ENCODE results near the gene MTUS2. TPM values are rescaled to one million over a fixed set of nuclear protein-coding genes. Genes with fewer than 3 reads are reported as not detected.

MTUS2 gene
- polyA plus RNA-seq, 1 donor from 2014 or later: 4.4 TPM

- no peak overlapping the region for H3K4me2 ChIP-seq (ENCODE audit: low read length)
- H3K9me2 ChIP-seq (ENCODE audit: insufficient read depth, low read length): no peaks in the 10 kb centered on the region
- no peak overlapping the region for H3K27ac ChIP-seq (ENCODE audit: low read length)
- H3K36me3 ChIP-seq (ENCODE audit: insufficient read depth, low read length): no peaks in the 10 kb centered on the region
- no peaks in the 10 kb centered on the region for H4K20me1 ChIP-seq (ENCODE audit: insufficient read depth)
- no peak overlapping the region for H2AFZ ChIP-seq (ENCODE audit: low read depth, low read length)
- H3K79me2 ChIP-seq (replicated peaks; ENCODE audit: insufficient read depth, low read length): no peaks in the 10 kb centered on the region
- H3K27me3 ChIP-seq (ENCODE audit: insufficient read depth, low read depth, low read length): no peaks in the 10 kb centered on the region
- no peaks in the 10 kb centered on the region for H3K9me3 ChIP-seq (ENCODE audit: low read length)
- H3K4me3 ChIP-seq (ENCODE audit: low read length): no peak overlapping the region
- no peak overlapping the region for H3K9ac ChIP-seq (ENCODE audit: low read length)
- TF ChIP-seq SMC3 (conservative IDR thresholded peaks at IDR 0.05; ENCODE audit: poor library complexity) (no peak), POLR2AphosphoS5 (IDR thresholded peaks at IDR 0.05) (no peak), RAD21 (conservative IDR thresholded peaks at IDR 0.05) (no peak), EP300 (conservative IDR thresholded peaks at IDR 0.05; ENCODE audit: poor library complexity, severe bottlenecking) (no peak), EZH2 (IDR thresholded peaks at IDR 0.05; ENCODE audit: borderline replicate concordance, insufficient read depth, low read length, poor library complexity, severe bottlenecking) (no peak), MXI1 (conservative IDR thresholded peaks at IDR 0.05; ENCODE audit: poor library complexity, severe bottlenecking) (no peak), REST (IDR thresholded peaks at IDR 0.05; ENCODE audit: borderline replicate concordance) (no peak), TAF1 (IDR thresholded peaks at IDR 0.05; ENCODE audit: low read depth) (no peak)
- TF ChIP-seq, protein P1, sequence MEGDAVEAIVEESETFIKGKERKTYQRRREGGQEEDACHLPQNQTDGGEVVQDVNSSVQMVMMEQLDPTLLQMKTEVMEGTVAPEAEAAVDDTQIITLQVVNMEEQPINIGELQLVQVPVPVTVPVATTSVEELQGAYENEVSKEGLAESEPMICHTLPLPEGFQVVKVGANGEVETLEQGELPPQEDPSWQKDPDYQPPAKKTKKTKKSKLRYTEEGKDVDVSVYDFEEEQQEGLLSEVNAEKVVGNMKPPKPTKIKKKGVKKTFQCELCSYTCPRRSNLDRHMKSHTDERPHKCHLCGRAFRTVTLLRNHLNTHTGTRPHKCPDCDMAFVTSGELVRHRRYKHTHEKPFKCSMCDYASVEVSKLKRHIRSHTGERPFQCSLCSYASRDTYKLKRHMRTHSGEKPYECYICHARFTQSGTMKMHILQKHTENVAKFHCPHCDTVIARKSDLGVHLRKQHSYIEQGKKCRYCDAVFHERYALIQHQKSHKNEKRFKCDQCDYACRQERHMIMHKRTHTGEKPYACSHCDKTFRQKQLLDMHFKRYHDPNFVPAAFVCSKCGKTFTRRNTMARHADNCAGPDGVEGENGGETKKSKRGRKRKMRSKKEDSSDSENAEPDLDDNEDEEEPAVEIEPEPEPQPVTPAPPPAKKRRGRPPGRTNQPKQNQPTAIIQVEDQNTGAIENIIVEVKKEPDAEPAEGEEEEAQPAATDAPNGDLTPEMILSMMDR (IDR thresholded peaks at IDR 0.05; ENCODE audit: poor library complexity, severe bottlenecking): no peak
- no peaks in the 10 kb centered on the region for H3F3A ChIP-seq (ENCODE audit: insufficient read depth, low read length, poor library complexity, severe bottlenecking)
Observed at GRCh38 chr13:29505511-29505910, 685.4 kb downstream of the MTUS2 start.

DNA sequence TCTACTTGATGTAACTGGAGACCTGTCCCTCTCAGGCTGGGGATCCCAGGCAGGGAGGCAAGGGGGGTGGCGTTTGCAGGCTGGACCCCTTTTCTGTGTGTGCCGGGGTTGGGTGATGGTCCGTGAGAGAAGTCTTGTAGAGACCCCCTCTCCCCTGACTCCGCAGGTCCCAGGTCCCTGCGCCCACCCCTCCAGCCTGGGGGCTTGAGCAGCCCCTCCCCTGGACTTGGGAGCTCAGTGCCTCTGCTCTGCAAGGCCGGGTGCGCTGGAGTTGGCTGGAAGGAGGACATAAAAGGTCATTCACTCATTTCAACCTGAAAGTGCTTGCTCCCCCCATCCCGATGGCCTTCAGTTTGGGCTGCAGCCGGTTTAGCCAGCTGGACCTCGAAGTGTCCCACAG lies 685.8 kb downstream of the MTUS2 start:
- H3K9me3 ChIP-seq (ENCODE audit: low read length): no peaks in the 10 kb centered on the region
- no peaks in the 10 kb centered on the region for H3K36me3 ChIP-seq (ENCODE audit: insufficient read depth, low read length)
- no peaks in the 10 kb centered on the region for H3K9me2 ChIP-seq (ENCODE audit: insufficient read depth, low read length)
- H3K27ac ChIP-seq (ENCODE audit: low read length): no peak overlapping the region
- no peak overlapping the region for H3K4me3 ChIP-seq (ENCODE audit: low read length)
- H4K20me1 ChIP-seq (ENCODE audit: insufficient read depth): no peaks in the 10 kb centered on the region
- no peak overlapping the region for H3K4me2 ChIP-seq (ENCODE audit: low read length)
- H3F3A ChIP-seq (ENCODE audit: insufficient read depth, low read length, poor library complexity, severe bottlenecking): no peaks in the 10 kb centered on the region
- no peak overlapping the region for H2AFZ ChIP-seq (ENCODE audit: low read depth, low read length)
- TF ChIP-seq POLR2AphosphoS5 (IDR thresholded peaks at IDR 0.05) (no peak), EZH2 (IDR thresholded peaks at IDR 0.05; ENCODE audit: borderline replicate concordance, insufficient read depth, low read length, poor library complexity, severe bottlenecking) (no peak), TAF1 (IDR thresholded peaks at IDR 0.05; ENCODE audit: low read depth) (no peak), MXI1 (conservative IDR thresholded peaks at IDR 0.05; ENCODE audit: poor library complexity, severe bottlenecking) (no peak), REST (IDR thresholded peaks at IDR 0.05; ENCODE audit: borderline replicate concordance) (no peak), RAD21 (conservative IDR thresholded peaks at IDR 0.05) (no peak), EP300 (conservative IDR thresholded peaks at IDR 0.05; ENCODE audit: poor library complexity, severe bottlenecking) (no peak), SMC3 (conservative IDR thresholded peaks at IDR 0.05; ENCODE audit: poor library complexity) (no peak)
- TF ChIP-seq, protein P1 (IDR thresholded peaks at IDR 0.05; ENCODE audit: poor library complexity, severe bottlenecking): no peak
- H3K9ac ChIP-seq (ENCODE audit: low read length): no peak overlapping the region
- H3K27me3 ChIP-seq (ENCODE audit: insufficient read depth, low read depth, low read length): no peaks in the 10 kb centered on the region
- H3K79me2 ChIP-seq (replicated peaks; ENCODE audit: insufficient read depth, low read length): no peaks in the 10 kb centered on the region

All from neural cell (in vitro differentiated cells).